GM08714 (cell line): ENCODE measurements around the gene GPR137.

Experiments
- H3K4me3 ChIP-seq: fragments of 200-500 bp; sonication (Bioruptor generic); 2 replicates; pipeline ENCODE4 v1.5.1; 2014; ENCODE audit warnings: mild to moderate bottlenecking, low read length, inconsistent platforms
- ZNF274 ChIP-seq: IDR thresholded peaks from 2 replicates; pipeline ENCODE4 v1.6.1; 2012; ENCODE audit warnings: mild to moderate bottlenecking, low read depth, low read length

GPR137 gene

GRCh38 chr11:64253481-64253880 lies 32.2 kb upstream of the GPR137 start:
- H3K4me3 ChIP-seq, result no peak overlapping the region
- no peak for TF ChIP-seq ZNF274

- no peak for TF ChIP-seq ZNF274
- H3K4me3 ChIP-seq, result no peak overlapping the region
Observed at GRCh38 chr11:64254326-64254725, 31.3 kb upstream of the GPR137 start.

GRCh38 chr11:64255135-64256128 lies 30.2 kb upstream of the GPR137 start:
- no peak for TF ChIP-seq ZNF274
- no peak overlapping the region for H3K4me3 ChIP-seq

GRCh38 chr11:64256300-64256699 lies 29.3 kb upstream of the GPR137 start:
- no peak overlapping the region for H3K4me3 ChIP-seq
- no peak for TF ChIP-seq ZNF274

- H3K4me3 ChIP-seq, result no peak overlapping the region
- no peak for TF ChIP-seq ZNF274
Observed at GRCh38 chr11:64258356-64258755, 27.3 kb upstream of the GPR137 start.

GRCh38 chr11:64258946-64259532 lies 26.6 kb upstream of the GPR137 start:
- no peak for TF ChIP-seq ZNF274
- H3K4me3 ChIP-seq, result no peak overlapping the region

GRCh38 chr11:64259533-64260067 lies 26.0 kb upstream of the GPR137 start:
- no peak for TF ChIP-seq ZNF274

GRCh38 chr11:64260147-64260708 lies 25.4 kb upstream of the GPR137 start:
- H3K4me3 ChIP-seq, result no peak overlapping the region
- TF ChIP-seq ZNF274, result no peak

More at GRCh38 chr11:64259533-64260067, 26.0 kb upstream of the GPR137 start:
- no peak overlapping the region for H3K4me3 ChIP-seq

- TF ChIP-seq ZNF274, result no peak
- H3K4me3 ChIP-seq, result no peak overlapping the region
Observed at GRCh38 chr11:64261556-64262080, 24.0 kb upstream of the GPR137 start.

- TF ChIP-seq ZNF274, result no peak
- H3K4me3 ChIP-seq, result no peak overlapping the region
Observed at GRCh38 chr11:64262271-64263002, 23.2 kb upstream of the GPR137 start.

GRCh38 chr11:64263021-64263946 lies 22.4 kb upstream of the GPR137 start:
- TF ChIP-seq ZNF274, result no peak
- no peak overlapping the region for H3K4me3 ChIP-seq

- TF ChIP-seq ZNF274, result no peak
- no peak overlapping the region for H3K4me3 ChIP-seq
Observed at GRCh38 chr11:64263947-64264317, 21.7 kb upstream of the GPR137 start.
